HG03108 (cell line): ENCODE data around the gene HOTAIR.

Experiments used
- ATAC-seq: cut with Tn5 transposase; IDR thresholded peaks from one replicate; pipeline ENCODE4 v1.9.1; 2021; ENCODE audit warnings: moderate library complexity; ENCODE audit not compliant: unreplicated experiment

The HOTAIR gene

DNA sequence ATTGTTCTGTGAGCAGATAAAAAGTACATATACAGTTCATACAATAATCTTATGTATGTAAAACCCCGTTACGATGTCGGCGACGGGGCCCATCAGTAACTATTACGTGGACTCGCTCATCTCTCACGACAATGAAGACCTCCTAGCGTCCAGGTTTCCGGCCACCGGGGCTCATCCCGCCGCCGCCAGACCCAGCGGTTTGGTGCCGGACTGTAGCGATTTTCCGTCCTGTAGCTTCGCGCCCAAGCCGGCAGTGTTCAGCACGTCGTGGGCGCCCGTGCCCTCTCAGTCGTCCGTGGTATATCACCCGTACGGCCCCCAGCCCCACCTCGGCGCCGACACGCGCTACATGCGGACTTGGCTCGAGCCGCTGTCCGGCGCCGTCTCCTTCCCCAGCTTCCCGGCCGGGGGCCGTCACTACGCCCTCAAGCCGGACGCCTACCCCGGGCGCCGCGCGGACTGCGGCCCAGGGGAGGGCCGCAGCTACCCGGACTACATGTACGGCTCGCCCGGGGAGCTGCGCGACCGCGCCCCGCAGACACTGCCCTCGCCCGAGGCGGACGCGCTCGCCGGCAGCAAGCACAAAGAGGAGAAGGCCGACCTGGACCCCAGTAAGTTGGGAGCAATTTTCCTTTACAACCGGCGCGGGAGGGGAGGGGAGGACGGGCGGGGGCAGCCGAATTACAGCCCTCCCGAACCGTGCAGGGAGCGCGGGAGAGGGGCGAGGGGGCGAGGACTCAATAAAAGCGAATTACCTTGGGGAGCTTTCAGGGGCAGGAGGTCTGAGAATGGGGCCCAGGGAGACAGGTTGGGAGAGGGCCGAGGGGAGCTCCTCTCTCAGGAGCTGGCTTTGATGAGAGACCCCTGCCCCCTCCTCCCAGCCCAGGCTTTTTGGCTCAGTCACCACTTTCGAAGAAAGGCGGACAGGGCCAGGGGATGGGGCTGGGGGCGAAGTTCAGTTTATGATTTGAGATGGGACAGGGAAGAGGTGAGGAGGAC is 25.7 kb upstream of the HOTAIR start, which contains the start of gene HOXC9:
HOXC9 (plus strand) TSS at position 46 of the 999 bp plus-strand sequence; CDS start at position 74, 28 bp downstream.
- ATAC-seq, result no peak

GRCh38 chr12:53999559-54000115 is 24.9 kb upstream of the HOTAIR start:
- ATAC-seq, result no peak

DNA sequence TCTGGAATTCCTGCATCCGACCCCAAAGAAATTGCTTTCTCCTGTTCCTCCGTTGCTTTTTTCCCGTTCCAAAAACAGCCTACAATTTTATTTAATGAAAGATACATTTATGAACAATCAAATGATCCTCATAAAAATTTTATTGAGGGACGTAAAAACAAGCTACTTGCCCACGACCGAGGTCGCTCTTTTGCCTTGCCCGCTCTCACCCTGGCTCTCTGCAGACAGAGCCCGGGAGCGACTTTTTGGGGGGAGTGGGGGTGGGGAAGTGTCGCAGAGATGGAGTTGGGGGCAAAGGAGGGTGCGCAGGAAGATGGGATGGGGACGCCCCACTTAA is 24.1 kb upstream of the HOTAIR start:
- no peak for ATAC-seq

DNA sequence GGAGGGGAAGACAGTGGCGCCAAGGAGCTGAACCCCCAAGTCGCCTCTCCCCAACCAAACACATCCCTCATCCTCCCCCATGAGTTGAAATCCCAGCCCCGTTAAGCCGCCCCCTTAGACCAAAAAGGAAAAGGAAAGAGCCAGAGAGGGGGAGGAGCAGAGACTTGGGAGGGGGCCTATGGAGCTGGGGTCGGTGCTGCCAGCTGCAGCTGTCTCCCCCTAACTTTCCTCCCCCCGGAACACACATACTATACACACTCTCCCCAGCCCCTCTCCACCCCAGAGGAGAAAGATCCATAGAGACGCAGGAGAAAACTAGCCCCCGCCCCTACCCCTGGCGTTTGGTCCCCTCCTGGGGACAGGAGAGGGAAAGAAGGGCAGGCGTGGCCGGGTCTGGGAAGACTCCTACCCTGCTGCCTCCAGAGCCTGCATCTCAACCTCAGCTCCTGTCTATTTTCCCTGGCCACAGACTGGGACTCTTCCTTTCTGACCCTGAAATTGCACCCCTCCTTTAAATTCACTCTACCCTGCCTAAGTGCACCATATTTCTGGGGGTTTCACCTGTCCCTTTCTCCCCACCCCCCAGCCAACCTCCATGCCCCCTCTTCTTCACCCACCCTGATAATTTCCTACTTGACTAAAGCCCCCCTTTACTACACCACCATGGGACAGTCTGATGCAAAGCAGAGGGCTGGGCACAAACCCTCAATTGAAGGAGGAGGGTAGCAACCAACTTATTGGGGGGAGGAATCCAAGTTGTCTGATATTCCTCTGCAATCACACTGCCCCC is 23.6 kb upstream of the HOTAIR start:
- ATAC-seq, result no peak

GRCh38 chr12:53997204-53998109 is 22.7 kb upstream of the HOTAIR start:
- ATAC-seq, result no peak

- no peak for ATAC-seq
Measured at GRCh38 chr12:53996240-53997203, 21.8 kb upstream of the HOTAIR start.

DNA sequence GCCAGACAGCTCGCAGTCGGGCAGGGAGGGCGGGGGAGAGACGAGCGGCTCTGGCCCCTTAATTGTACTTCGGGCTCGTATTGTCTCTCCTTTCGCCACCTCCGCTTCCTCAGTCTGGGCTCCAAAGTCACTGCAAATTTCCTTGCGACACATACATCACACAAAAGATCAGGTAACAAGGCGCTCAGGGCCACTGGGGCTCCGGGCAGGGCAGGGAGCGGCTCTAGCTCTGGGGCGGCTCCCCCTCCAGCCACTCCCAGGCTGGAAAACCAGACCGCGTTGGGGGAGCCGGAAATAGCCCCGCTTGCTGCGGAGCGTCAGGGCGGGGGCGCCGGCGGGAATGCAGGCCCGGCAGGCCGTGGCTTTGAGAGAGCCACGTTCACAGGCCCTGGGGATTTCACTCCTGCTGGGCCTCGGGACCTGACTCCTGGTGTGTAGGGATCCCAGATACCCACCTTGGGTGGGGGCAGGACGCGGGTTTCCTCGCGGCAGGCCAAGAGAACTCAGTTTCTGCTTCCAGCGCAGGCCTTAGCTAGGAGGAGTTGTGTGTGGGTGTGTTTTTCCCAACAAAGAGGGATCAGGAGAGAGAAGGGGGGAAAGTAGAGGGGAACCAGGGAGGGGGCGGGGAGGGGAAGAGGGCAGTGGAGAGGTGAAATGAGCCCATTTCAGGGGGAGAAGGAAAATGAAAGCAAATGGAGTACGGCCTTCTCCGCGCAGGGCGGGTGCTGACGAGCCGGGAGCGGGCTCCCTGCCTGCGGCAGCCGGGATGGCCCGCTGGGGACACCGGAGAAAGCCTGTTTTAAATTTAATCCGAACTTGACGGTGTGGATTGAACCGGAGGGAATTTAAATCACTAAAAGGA is 20.9 kb upstream of the HOTAIR start:
- ATAC-seq, result no peak

- ATAC-seq, result no peak
Measured at GRCh38 chr12:53995002-53995377, 20.2 kb upstream of the HOTAIR start.

DNA sequence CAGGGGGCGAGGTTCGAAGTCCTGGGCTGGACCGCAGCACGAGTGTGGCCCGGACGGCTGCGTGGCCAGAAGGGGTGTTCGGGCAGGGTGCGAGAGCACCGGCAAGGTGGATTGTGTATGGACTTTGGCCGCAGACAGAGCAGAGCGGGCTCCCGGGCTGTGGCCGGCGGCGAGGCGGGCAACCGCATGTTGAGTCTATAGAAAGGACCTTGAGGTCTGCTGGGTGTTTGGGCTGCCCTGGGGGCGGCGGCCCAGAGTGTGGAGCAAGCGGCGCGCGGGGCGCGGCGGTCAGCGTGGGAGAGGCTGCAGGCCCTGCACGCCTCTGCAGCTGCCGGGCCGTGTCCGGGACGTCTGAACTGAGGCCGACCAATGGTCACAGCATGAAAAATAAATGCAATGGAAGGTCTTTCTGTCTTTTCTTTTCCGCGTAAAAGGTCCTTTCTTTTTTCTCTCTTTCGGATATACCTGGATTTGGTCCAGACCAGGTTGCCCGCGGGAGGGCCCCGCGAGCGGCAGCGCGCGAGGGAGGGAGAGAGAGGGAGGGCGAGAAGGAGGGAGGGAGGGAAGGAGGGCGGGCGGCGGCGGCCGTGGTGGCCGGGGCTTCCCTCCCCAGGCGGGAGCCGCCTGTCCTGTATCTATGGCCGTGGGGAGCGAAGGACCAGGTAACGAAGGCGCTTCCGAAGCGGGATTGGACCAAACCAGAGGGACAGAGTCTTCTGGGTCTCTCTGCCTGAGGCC is 19.7 kb upstream of the HOTAIR start:
- ATAC-seq, result no peak

- no peak for ATAC-seq
Measured at GRCh38 chr12:53994009-53994263, 19.2 kb upstream of the HOTAIR start.

- no peak for ATAC-seq
Measured at GRCh38 chr12:53993162-53994008, 18.6 kb upstream of the HOTAIR start.

- no peak for ATAC-seq
Measured at GRCh38 chr12:53992377-53992889, 17.7 kb upstream of the HOTAIR start.

- no peak for ATAC-seq
Measured at GRCh38 chr12:53991077-53991460, 16.3 kb upstream of the HOTAIR start.

DNA sequence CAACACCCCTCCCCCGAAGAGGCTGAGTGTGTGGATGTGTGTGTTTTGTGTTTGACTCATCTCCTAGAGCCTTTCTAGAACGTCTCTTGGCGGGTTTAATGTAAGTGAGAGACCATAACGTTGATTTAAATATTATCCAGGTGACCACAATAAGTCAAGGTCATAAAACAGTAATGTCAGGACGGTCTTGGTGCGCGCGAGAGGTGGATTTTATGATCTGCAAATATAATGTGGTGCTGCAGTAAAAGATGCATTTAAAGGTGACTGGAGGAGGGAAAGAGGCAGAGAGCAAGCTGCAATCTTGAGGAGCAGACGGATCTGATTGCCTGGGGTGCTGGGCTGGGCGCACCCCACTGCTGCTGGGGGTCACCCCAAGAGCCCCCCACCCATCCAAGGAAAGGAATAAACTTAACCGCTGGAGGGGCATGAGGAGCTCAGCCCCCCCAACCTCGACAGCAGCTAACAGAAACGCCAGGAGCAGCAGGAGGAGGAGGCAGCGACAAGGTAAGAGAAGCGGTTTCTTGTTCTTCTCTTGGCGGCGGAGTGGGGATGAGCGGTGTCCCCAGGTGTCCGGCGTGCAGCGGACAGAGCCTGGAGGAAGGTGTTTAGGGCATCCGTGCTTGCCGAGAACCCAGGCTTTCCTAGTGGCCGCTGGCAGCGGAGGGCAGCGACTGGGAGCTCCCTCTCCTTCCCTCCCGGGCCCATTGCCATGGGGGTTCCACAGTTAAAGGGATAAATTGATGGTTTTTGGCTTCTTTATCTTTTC is 15.7 kb upstream of the HOTAIR start:
- ATAC-seq, result no peak

DNA sequence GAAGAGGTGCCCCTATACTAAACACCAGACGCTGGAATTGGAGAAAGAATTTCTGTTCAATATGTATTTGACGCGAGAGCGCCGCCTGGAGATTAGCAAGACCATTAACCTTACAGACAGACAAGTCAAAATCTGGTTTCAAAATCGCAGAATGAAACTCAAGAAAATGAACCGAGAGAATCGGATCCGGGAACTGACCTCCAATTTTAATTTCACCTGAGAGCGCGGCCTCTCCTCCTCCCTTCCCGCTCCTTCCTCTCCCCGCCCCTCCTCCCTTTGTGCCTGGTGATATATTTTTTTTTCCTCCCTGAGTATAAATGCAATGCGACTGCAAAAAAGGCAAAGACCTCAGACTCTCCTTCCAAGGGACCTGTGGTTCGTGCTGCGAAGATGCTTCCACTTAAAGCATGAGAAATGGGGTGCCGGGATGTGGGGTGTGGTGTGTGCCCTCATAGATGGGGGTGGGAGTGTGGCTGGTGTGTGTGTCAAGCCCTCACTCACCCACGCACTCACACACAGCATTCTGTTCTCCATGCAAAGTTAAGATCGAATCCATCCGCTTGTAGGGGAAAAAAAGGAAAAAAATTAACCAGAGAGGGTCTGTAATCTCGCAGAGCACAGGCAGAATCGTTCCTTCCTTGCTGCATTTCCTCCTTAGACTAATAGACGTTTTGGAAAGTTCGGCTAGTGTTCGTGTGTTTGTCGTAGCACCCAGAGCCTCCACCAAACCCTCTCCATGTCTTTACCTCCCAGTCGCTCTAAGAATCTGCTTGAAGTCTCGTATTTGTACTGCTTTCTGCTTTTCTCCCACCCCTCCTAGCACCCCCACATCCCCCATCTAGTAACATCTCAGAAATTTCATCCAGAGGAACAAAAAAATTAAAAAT is 14.7 kb upstream of the HOTAIR start:
- ATAC-seq, result no peak
